Neural cell (in vitro differentiated cells): ENCODE results near the gene ZNF277. TPM values are rescaled to one million over a fixed set of nuclear protein-coding genes. Genes with fewer than 3 reads are reported as not detected.
A peak's percentile ranks its signal among the peaks of the same experiment; 100 is the strongest.

ENCODE experiments used
- H2AFZ ChIP-seq: fragments of 200-600, 300-800 bp; sonication (generic), shearing (Covaris generic); 2 replicates; pipeline ENCODE4 v1.6.0; 2014; ENCODE audit warnings: low read depth, mild to moderate bottlenecking, antibody characterized with exemption, low read length, moderate library complexity
- H3F3A ChIP-seq: fragments of 200-600 bp; shearing (Covaris generic); 2 replicates; pipeline ENCODE4 v1.6.1; 2016; ENCODE audit warnings: mild to moderate bottlenecking, moderate library complexity, mixed read lengths, antibody characterized with exemption, low read length; ENCODE audit not compliant: insufficient read depth, poor library complexity, severe bottlenecking
- H3K27ac ChIP-seq: fragments of 200-600, 300-800 bp; sonication (generic), shearing (Covaris generic); 2 replicates; pipeline ENCODE4 v1.5.1; 2014; ENCODE audit warnings: mild to moderate bottlenecking, low read length, moderate library complexity
- H3K27me3 ChIP-seq: fragments of 300-800, 200-600 bp; sonication (generic), shearing (Covaris generic); 2 replicates; pipeline ENCODE4 v1.6.0; 2014; ENCODE audit warnings: mild to moderate bottlenecking, low read depth, low read length, moderate library complexity; ENCODE audit not compliant: insufficient read depth
- H3K36me3 ChIP-seq: fragments of 300-800, 200-600 bp; sonication (generic), shearing (Covaris generic); 2 replicates; pipeline ENCODE4 v1.5.1; 2014; ENCODE audit warnings: mild to moderate bottlenecking, antibody characterized with exemption, low read length, moderate library complexity; ENCODE audit not compliant: insufficient read depth
- H3K4me2 ChIP-seq: fragments of 300-800, 200-600 bp; sonication (generic), shearing (Covaris generic); 2 replicates; pipeline ENCODE4 v1.6.0; 2014; ENCODE audit warnings: mild to moderate bottlenecking, low read length
- H3K4me3 ChIP-seq: fragments of 300-800, 200-600 bp; sonication (generic), shearing (Covaris generic); 2 replicates; pipeline ENCODE4 v1.5.1; 2014; ENCODE audit warnings: mild to moderate bottlenecking, low read length, moderate library complexity
- H3K79me2 ChIP-seq: fragments of 200-600 bp; shearing (Covaris generic); replicated peaks from 2 replicates; pipeline ENCODE4 v1.6.0; 2014; ENCODE audit warnings: mild to moderate bottlenecking, low read length, moderate library complexity; ENCODE audit not compliant: insufficient read depth
- H3K9ac ChIP-seq: fragments of 300-800, 200-600 bp; sonication (generic), shearing (Covaris generic); 2 replicates; pipeline ENCODE4 v1.6.1; 2016; ENCODE audit warnings: mild to moderate bottlenecking, low read length, mixed read lengths
- H3K9me2 ChIP-seq: fragments of 200-600 bp; shearing (Covaris generic); 2 replicates; pipeline ENCODE4 v1.6.1; 2016; ENCODE audit warnings: mild to moderate bottlenecking, low read length, mixed read lengths; ENCODE audit not compliant: insufficient read depth
- H3K9me3 ChIP-seq: fragments of 200-600, 300-800 bp; sonication (generic), shearing (Covaris generic); 2 replicates; pipeline ENCODE4 v1.6.1; 2016; ENCODE audit warnings: mild to moderate bottlenecking, mixed run types, low read length, moderate library complexity, mixed read lengths
- H4K20me1 ChIP-seq: fragments of 200-600 bp; shearing (Covaris generic); 2 replicates; pipeline ENCODE4 v1.6.1; 2016; ENCODE audit warnings: mild to moderate bottlenecking, mixed run types; ENCODE audit not compliant: insufficient read depth
- EP300 ChIP-seq: fragments of 450-650 bp; conservative IDR thresholded peaks from 2 replicates; pipeline ENCODE4 v1.6.1; 2014; ENCODE audit warnings: antibody characterized with exemption, mild to moderate bottlenecking, moderate library complexity; ENCODE audit not compliant: poor library complexity, severe bottlenecking
- EZH2 ChIP-seq: fragments of 200-600, 300-800 bp; shearing (Covaris generic), sonication (generic); IDR thresholded peaks from 2 replicates; pipeline ENCODE4 v1.6.1; 2014; ENCODE audit warnings: antibody characterized with exemption, low read length, borderline replicate concordance, mild to moderate bottlenecking; ENCODE audit not compliant: insufficient read depth, poor library complexity, severe bottlenecking
- MXI1 ChIP-seq: fragments of 450-650 bp; conservative IDR thresholded peaks from 2 replicates; pipeline ENCODE4 v1.6.1; 2014; ENCODE audit warnings: antibody characterized with exemption, mild to moderate bottlenecking; ENCODE audit not compliant: poor library complexity, severe bottlenecking
- POLR2AphosphoS5 ChIP-seq: IDR thresholded peaks from 2 replicates; pipeline ENCODE4 v1.6.1; 2012
- RAD21 ChIP-seq: fragments of 450-650 bp; conservative IDR thresholded peaks from 2 replicates; pipeline ENCODE4 v1.6.1; 2014; ENCODE audit warnings: antibody characterized with exemption, mild to moderate bottlenecking, moderate library complexity
- SMC3 ChIP-seq: fragments of 450-650 bp; conservative IDR thresholded peaks from 2 replicates; pipeline ENCODE4 v1.6.1; 2014; ENCODE audit warnings: antibody characterized with exemption, mild to moderate bottlenecking, moderate library complexity; ENCODE audit not compliant: poor library complexity
- TAF1 ChIP-seq: IDR thresholded peaks from 2 replicates; pipeline ENCODE4 v1.6.1; 2012; ENCODE audit warnings: low read depth
- polyA plus RNA-seq: library from polyadenylated mRNA; depleted of rRNA; stranded (reverse); fragments of >200 nt; gene quantifications from 2 replicates; pipeline ENCODE4 v1.2.3, GENCODE V29; 2014
- TF ChIP-seq, protein P1 (sequence below): IDR thresholded peaks from 2 replicates; pipeline ENCODE4 v1.6.1; 2012; ENCODE audit warnings: borderline replicate concordance
- TF ChIP-seq, protein P2 (sequence below): fragments of 450-650 bp; IDR thresholded peaks from 2 replicates; pipeline ENCODE4 v1.5.1; 2014; ENCODE audit warnings: antibody characterized with exemption, mild to moderate bottlenecking, moderate library complexity; ENCODE audit not compliant: poor library complexity, severe bottlenecking

Gene ZNF277
- polyA plus RNA-seq, 1 donor from 2014 or later, result 30.0 TPM

- Histone ChIP-seq H3K4me3 (peak overlapping the region; percentile 97), H3K27ac (no peak overlapping the region), H3K9me2 (no peaks in the 10 kb centered on the region), H3K27me3 (no peaks in the 10 kb centered on the region), H2AFZ (no peak overlapping the region), H3F3A (no peaks in the 10 kb centered on the region), H3K36me3 (no peaks in the 10 kb centered on the region), H4K20me1 (no peaks in the 10 kb centered on the region), H3K9me3 (no peaks in the 10 kb centered on the region), H3K79me2 (peaks cover 69% of the 10 kb centered on the region), H3K9ac (peak overlapping the region; percentile 79), H3K4me2 (peak overlapping the region; percentile 62)
- no peak for TF ChIP-seq EP300
- no peak for TF ChIP-seq POLR2AphosphoS5
- TF ChIP-seq, protein P1, sequence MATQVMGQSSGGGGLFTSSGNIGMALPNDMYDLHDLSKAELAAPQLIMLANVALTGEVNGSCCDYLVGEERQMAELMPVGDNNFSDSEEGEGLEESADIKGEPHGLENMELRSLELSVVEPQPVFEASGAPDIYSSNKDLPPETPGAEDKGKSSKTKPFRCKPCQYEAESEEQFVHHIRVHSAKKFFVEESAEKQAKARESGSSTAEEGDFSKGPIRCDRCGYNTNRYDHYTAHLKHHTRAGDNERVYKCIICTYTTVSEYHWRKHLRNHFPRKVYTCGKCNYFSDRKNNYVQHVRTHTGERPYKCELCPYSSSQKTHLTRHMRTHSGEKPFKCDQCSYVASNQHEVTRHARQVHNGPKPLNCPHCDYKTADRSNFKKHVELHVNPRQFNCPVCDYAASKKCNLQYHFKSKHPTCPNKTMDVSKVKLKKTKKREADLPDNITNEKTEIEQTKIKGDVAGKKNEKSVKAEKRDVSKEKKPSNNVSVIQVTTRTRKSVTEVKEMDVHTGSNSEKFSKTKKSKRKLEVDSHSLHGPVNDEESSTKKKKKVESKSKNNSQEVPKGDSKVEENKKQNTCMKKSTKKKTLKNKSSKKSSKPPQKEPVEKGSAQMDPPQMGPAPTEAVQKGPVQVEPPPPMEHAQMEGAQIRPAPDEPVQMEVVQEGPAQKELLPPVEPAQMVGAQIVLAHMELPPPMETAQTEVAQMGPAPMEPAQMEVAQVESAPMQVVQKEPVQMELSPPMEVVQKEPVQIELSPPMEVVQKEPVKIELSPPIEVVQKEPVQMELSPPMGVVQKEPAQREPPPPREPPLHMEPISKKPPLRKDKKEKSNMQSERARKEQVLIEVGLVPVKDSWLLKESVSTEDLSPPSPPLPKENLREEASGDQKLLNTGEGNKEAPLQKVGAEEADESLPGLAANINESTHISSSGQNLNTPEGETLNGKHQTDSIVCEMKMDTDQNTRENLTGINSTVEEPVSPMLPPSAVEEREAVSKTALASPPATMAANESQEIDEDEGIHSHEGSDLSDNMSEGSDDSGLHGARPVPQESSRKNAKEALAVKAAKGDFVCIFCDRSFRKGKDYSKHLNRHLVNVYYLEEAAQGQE, result no peak
- no peak for TF ChIP-seq EZH2
Observed at GRCh38 chr7:112202816-112203215, 3.7 kb upstream of the ZNF277 start.

DNA sequence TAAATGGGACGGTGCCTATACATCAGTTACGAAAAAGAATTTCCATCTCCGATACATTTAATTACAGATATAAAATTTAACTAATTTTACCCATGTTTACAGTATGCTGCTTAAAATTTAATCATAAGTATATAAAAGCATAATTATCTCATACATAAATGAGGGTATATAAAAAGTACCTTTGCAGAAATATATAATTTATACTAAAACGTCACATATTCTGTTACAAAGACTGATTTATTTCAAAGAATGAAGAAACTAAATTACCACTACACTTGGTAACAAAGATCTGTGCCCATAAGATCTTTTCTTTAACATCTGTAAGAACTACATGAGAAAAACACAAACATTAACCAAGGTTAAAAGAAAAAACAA is 3.1 kb upstream of the ZNF277 start:
- H3K9me2 ChIP-seq, result no peaks in the 10 kb centered on the region
- H3K9ac ChIP-seq, result peak overlapping the region; percentile 79
- H3K27ac ChIP-seq, result no peak overlapping the region
- H4K20me1 ChIP-seq, result no peaks in the 10 kb centered on the region
- H3K36me3 ChIP-seq, result no peaks in the 10 kb centered on the region
- peak overlapping the region; percentile 97 for H3K4me3 ChIP-seq
- H3K4me2 ChIP-seq, result peak overlapping the region; percentile 62
- H3K27me3 ChIP-seq, result no peaks in the 10 kb centered on the region
- no peak for TF ChIP-seq TAF1
- TF ChIP-seq MXI1, result no peak
- no peak for TF ChIP-seq EZH2
- no peak for TF ChIP-seq RAD21
- TF ChIP-seq EP300, result no peak
- TF ChIP-seq, protein P2, sequence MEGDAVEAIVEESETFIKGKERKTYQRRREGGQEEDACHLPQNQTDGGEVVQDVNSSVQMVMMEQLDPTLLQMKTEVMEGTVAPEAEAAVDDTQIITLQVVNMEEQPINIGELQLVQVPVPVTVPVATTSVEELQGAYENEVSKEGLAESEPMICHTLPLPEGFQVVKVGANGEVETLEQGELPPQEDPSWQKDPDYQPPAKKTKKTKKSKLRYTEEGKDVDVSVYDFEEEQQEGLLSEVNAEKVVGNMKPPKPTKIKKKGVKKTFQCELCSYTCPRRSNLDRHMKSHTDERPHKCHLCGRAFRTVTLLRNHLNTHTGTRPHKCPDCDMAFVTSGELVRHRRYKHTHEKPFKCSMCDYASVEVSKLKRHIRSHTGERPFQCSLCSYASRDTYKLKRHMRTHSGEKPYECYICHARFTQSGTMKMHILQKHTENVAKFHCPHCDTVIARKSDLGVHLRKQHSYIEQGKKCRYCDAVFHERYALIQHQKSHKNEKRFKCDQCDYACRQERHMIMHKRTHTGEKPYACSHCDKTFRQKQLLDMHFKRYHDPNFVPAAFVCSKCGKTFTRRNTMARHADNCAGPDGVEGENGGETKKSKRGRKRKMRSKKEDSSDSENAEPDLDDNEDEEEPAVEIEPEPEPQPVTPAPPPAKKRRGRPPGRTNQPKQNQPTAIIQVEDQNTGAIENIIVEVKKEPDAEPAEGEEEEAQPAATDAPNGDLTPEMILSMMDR, result no peak
- no peak for TF ChIP-seq SMC3
- no peak for TF ChIP-seq POLR2AphosphoS5
- TF ChIP-seq, protein P1, result no peak
- H3F3A ChIP-seq, result no peaks in the 10 kb centered on the region
- no peak overlapping the region for H2AFZ ChIP-seq
- peaks cover 69% of the 10 kb centered on the region for H3K79me2 ChIP-seq
- no peaks in the 10 kb centered on the region for H3K9me3 ChIP-seq
